Measurements from ENCODE around the gene HHIPL1.

The HHIPL1 gene

DNA sequence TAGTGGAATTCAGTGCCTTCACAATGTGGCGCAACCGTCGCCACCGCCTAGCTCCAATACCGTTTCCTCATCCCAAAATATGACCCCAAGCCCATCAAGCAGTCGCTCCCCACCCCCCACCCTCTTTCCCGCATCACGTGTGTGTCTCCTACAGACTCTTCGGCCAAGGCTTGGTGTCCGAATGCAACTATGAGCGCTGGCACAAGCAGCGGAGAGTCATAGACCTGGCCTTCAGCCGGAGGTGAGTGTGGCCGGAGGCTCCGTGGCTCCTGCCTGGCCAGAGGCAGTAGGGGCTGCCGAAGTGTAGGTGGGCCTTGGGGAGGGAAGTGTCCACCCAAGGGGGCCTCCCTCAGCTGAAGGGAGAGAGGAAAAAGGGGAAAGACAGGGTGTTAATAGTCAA is 54.9 kb downstream of the HHIPL1 start:
- Histone ChIP-seq H3K4me1 (ENCODE audit: insufficient read depth, low read length) (no peaks in the 10 kb centered on the region), H3K9ac (ENCODE audit: low read depth, low read length) (no peak overlapping the region), H3K36me3 (ENCODE audit: insufficient read depth, low read length) (no peaks in the 10 kb centered on the region), H3K9me3 (ENCODE audit: control insufficient read depth, insufficient read depth, low read length) (peaks cover 6% of the 10 kb centered on the region)

DNA sequence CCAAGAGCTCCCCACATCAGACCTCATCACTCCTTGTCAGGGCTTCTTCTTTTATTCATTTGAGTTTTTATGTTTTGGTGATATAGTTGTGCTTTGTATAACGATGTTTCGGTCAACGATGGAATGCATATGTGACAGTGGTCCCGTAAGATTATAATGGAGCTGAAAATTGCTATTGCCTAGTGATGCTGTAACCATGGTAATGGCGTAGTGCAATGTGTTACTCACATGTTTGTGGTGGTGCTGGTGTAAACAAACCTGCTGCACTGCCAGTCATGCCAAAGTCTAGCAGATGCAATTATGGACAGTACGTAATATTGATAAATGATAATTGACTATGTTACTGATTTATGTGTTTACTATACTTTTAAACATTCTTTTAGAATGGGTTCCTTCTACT is 55.5 kb downstream of the HHIPL1 start:
- Histone ChIP-seq H3K9ac (ENCODE audit: low read depth, low read length) (no peak overlapping the region), H3K36me3 (ENCODE audit: insufficient read depth, low read length) (no peaks in the 10 kb centered on the region), H3K4me1 (ENCODE audit: insufficient read depth, low read length) (no peaks in the 10 kb centered on the region), H3K9me3 (ENCODE audit: control insufficient read depth, insufficient read depth, low read length) (peaks cover 6% of the 10 kb centered on the region)

DNA sequence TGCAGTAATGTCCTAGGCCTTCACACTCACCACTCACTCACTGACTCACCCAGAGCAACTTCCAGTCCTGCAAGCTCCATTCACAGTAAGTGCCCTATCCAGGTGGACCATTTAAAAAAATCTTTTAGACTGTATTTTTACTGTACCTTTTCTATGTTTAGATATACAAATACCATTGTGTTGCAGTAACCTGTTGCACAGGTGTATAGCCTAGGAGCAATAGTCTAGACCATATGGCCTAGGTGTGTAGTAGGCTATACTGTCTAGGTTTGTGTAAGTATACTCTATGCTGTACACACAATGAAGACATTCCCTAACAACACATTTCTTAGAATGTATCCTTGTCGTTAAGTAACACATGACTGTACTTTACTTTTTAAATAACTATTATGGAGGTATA is 56.3 kb downstream of the HHIPL1 start:
- Histone ChIP-seq H3K9me3 (ENCODE audit: control insufficient read depth, insufficient read depth, low read length) (peaks cover 6% of the 10 kb centered on the region), H3K4me1 (ENCODE audit: insufficient read depth, low read length) (no peaks in the 10 kb centered on the region), H3K9ac (ENCODE audit: low read depth, low read length) (no peak overlapping the region), H3K36me3 (ENCODE audit: insufficient read depth, low read length) (no peaks in the 10 kb centered on the region)

DNA sequence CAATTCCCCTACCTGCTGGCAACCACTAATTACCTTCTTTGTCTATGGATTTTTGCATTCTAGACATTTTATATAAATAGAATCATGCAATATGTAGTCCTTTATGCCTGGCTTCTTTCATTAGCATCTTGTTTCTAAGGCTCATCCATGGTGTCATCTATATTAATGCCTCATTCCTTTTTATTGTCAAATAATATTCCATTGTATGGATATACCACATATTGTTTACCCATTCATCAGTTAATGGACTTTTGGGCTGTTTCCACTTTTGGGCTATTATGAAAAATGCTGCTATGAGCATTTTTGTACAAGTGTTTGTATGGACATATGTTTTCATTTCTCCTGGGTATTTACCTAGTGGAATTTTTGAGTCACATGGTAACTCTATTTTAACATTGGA is 57.2 kb downstream of the HHIPL1 start:
- no peaks in the 10 kb centered on the region for H3K4me1 ChIP-seq (ENCODE audit: insufficient read depth, low read length)
- no peak overlapping the region for H3K9ac ChIP-seq (ENCODE audit: low read depth, low read length)
- no peaks in the 10 kb centered on the region for H3K36me3 ChIP-seq (ENCODE audit: insufficient read depth, low read length)
- peaks cover 6% of the 10 kb centered on the region for H3K9me3 ChIP-seq (ENCODE audit: control insufficient read depth, insufficient read depth, low read length)

DNA sequence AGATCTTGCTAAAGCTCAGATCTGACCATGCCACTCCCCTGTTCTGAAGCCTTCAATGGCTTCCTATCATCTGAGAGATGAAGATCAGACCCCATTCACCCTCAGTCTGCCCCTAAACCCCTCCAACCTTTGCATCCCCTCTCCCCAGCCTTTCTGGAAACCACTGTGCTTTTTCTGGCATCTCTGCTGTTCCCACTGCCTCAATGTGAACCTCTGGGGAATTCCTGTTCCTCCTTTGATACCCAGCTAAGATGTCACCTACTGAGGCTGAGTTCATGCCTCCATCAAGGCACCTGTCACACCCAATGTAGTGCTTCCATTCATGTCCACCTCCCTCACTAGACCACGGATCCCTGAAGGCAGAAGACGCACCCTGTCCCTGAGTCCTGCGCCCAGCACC is 58.5 kb downstream of the HHIPL1 start:
- Histone ChIP-seq H3K9me3 (ENCODE audit: control insufficient read depth, insufficient read depth, low read length) (peaks cover 6% of the 10 kb centered on the region), H3K4me1 (ENCODE audit: insufficient read depth, low read length) (no peaks in the 10 kb centered on the region)

DNA sequence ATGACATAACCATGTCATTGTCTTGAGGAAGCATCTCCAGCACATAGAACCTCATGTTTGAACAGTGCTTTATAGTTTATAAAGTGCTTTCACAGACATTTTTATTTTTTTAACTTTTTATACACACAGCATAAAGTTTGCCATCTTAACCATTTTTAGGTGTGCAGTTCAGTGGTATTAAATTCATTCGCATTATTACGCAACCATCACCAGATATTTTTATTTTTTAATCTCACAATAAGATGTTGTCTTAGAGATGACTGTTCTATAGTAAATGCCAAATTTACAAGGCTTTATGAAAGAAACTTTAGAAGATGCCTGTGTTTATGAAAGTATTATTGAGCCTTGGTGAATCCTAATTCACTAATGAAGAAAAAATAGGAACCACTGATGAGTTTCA is 59.1 kb downstream of the HHIPL1 start:
- Histone ChIP-seq H3K9me3 (ENCODE audit: control insufficient read depth, insufficient read depth, low read length) (peaks cover 6% of the 10 kb centered on the region), H3K9ac (ENCODE audit: low read depth, low read length) (no peak overlapping the region), H3K4me1 (ENCODE audit: insufficient read depth, low read length) (no peaks in the 10 kb centered on the region), H3K36me3 (ENCODE audit: insufficient read depth, low read length) (no peaks in the 10 kb centered on the region)

More for the DNA sequence above, 58.5 kb downstream of the HHIPL1 start:
- Histone ChIP-seq H3K36me3 (ENCODE audit: insufficient read depth, low read length) (no peaks in the 10 kb centered on the region), H3K9ac (ENCODE audit: low read depth, low read length) (no peak overlapping the region)

DNA sequence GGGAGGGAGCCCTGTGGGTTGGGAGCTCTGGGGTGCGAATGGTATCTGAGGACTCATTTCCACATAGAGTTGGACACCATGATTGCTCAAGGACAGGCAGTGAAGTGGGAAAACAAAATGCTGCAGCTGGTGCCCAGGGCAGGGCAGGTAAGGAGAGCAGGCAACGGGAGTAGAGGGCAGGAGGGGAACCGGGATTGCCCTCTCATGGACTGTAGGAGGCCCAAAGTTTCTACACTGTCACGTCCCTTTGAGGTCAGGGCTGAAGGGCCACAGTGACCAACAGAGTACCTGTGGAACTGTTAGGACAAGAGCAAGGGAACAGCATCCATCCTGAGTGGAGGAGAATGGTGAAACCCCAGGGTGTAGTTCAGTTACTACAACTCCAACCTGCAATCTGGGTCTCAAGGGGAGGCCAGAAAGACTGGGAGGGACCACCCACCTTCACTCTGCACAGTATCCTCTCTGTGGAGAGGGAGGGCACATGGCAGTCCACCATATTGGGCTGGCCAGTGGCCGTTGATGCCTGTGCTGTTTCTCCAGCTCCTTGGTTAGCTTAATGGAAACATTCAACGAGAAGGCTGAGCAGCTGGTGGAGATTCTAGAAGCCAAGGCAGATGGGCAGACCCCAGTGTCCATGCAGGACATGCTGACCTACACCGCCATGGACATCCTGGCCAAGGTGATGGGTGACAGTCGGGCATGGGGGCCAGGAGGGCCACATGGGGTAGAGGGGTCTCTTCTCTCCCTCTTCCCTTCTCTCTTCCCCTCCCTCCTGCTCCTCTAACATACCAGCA is 61.4 kb downstream of the HHIPL1 start:
- peaks cover 6% of the 10 kb centered on the region for H3K9me3 ChIP-seq (ENCODE audit: control insufficient read depth, insufficient read depth, low read length)
- no peaks in the 10 kb centered on the region for H3K36me3 ChIP-seq (ENCODE audit: insufficient read depth, low read length)
- H3K4me1 ChIP-seq (ENCODE audit: insufficient read depth, low read length), result no peaks in the 10 kb centered on the region
- no peak overlapping the region for H3K9ac ChIP-seq (ENCODE audit: low read depth, low read length)

DNA sequence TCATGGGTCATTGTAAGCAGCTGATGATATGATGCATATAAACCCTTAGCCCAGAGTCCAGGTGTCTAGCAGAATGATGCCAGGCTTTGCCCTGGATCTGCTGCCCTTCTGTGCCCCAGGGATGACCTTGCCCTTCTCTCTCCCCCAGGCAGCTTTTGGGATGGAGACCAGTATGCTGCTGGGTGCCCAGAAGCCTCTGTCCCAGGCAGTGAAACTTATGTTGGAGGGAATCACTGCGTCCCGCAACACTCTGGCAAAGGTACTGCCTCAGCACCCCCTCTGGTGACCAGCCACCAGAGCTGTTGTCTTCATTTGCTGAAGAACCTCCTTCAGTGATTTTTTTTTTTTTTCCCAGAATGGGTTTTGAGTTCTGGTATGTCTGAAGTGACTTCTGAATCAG is 62.5 kb downstream of the HHIPL1 start:
- peaks cover 6% of the 10 kb centered on the region for H3K9me3 ChIP-seq (ENCODE audit: control insufficient read depth, insufficient read depth, low read length)
- H3K9ac ChIP-seq (ENCODE audit: low read depth, low read length), result no peak overlapping the region
- H3K36me3 ChIP-seq (ENCODE audit: insufficient read depth, low read length), result no peaks in the 10 kb centered on the region
- H3K4me1 ChIP-seq (ENCODE audit: insufficient read depth, low read length), result no peaks in the 10 kb centered on the region

DNA sequence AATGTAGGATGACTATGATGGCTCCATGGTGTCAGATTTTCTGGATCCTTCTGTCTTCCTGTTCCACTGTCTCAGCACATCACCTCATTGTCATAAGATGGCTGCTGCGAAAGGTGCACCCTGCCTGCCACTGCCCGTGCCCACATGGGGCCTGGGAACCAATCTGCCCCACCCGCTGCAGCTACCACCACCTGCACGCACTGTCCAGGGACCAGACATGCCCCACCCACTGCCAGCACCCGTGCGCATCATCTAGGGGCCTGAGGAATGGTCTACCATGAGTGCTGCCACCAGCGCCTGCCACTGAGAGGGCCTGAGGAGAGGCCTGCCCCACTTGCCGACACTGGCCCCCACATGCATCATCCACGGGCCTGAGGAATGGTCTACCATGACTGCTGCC is 63.0 kb downstream of the HHIPL1 start:
- Histone ChIP-seq H3K9ac (ENCODE audit: low read depth, low read length) (no peak overlapping the region), H3K9me3 (ENCODE audit: control insufficient read depth, insufficient read depth, low read length) (peaks cover 4% of the 10 kb centered on the region; the same call in 1 of the 2 replicates), H3K36me3 (ENCODE audit: insufficient read depth, low read length) (no peaks in the 10 kb centered on the region), H3K4me1 (ENCODE audit: insufficient read depth, low read length) (no peaks in the 10 kb centered on the region)

DNA sequence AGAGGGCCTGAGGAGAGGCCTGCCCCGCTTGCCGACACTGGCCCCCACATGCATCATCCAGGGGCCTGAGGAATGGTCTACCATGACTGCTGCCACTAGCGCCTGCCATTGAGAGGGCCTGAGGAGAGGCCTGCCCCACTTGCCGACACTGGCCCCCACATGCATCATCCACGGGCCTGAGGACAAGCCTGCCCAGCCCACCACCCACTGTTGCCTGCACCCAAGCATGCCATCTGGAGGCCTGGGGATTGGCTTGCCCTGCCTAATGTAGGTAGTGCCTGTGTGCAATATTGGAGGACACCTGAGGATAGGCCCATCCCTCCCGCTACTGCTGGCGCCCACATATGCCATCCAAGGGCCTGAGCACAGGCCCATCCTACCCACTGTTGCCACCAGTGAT is 63.5 kb downstream of the HHIPL1 start:
- H3K36me3 ChIP-seq (ENCODE audit: insufficient read depth, low read length), result no peaks in the 10 kb centered on the region
- H3K9me3 ChIP-seq (ENCODE audit: control insufficient read depth, insufficient read depth, low read length), result peaks cover 3% of the 10 kb centered on the region; the same call in 1 of the 2 replicates
- H3K4me1 ChIP-seq (ENCODE audit: insufficient read depth, low read length), result no peaks in the 10 kb centered on the region
- no peak overlapping the region for H3K9ac ChIP-seq (ENCODE audit: low read depth, low read length)

DNA sequence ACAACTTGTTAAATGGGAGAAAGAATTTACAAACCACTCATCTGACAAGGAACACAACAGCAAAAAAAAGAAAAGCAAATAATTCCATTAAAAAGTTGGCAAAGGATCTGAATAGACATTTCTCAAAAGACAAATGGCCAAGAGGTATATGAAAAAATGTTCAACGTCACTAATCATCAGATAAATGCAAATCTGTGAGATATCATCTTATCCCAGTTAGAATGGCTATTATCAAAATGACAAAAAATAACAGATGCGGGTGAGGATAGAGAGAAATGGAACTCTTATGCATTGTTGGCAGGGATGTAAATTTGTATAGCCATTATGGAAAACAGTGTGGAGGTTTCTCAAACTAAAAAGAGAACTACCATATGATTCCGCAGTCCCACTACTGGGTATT is 69.0 kb downstream of the HHIPL1 start:
- no peaks in the 10 kb centered on the region for H3K36me3 ChIP-seq (ENCODE audit: insufficient read depth, low read length)
- H3K9me3 ChIP-seq (ENCODE audit: control insufficient read depth, insufficient read depth, low read length), result no peaks in the 10 kb centered on the region; the same call in 1 of the 2 replicates

DNA sequence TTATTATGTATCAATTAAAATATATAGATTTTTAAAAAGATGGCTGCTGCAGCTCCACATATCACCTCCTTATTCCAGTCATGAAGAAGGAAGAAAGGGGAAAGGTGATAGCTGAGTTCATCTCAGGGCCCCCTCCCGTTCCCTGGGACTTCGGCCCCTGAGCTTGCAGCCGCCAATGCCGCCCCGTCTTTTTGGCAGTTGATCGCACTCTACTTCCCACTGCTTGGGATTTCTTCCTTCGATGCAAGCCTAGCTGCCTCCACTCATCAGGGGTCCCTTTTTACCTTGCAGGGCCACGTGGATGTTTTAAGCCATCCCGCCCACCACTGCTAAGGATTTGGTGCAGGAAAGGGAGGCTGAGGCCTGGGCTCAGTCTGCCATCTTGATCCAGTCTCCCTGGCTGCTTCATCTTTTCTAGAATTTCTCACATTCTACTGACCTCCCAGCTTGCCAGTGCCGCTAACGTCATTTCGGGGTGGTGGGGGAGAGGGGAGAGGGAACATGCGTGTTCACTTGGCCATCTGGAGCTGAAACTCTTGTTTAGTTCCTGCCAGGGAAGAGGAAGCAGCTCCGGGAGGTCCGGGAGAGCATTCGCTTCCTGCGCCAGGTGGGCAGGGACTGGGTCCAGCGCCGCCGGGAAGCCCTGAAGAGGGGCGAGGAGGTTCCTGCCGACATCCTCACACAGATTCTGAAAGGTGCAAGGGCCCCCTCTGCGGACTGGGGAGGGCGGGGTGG is 70.5 kb downstream of the HHIPL1 start:
- Histone ChIP-seq H3K4me1 (ENCODE audit: insufficient read depth, low read length) (no peaks in the 10 kb centered on the region; the same call in 1 of the 2 replicates), H3K36me3 (ENCODE audit: insufficient read depth, low read length) (no peaks in the 10 kb centered on the region), H3K9ac (ENCODE audit: low read depth, low read length) (no peak overlapping the region), H3K9me3 (ENCODE audit: control insufficient read depth, insufficient read depth, low read length) (no peaks in the 10 kb centered on the region; the same call in 1 of the 2 replicates)

More for the DNA sequence above, 69.0 kb downstream of the HHIPL1 start:
- Histone ChIP-seq H3K4me1 (ENCODE audit: insufficient read depth, low read length) (no peaks in the 10 kb centered on the region; the same call in 1 of the 2 replicates), H3K9ac (ENCODE audit: low read depth, low read length) (no peak overlapping the region)

DNA sequence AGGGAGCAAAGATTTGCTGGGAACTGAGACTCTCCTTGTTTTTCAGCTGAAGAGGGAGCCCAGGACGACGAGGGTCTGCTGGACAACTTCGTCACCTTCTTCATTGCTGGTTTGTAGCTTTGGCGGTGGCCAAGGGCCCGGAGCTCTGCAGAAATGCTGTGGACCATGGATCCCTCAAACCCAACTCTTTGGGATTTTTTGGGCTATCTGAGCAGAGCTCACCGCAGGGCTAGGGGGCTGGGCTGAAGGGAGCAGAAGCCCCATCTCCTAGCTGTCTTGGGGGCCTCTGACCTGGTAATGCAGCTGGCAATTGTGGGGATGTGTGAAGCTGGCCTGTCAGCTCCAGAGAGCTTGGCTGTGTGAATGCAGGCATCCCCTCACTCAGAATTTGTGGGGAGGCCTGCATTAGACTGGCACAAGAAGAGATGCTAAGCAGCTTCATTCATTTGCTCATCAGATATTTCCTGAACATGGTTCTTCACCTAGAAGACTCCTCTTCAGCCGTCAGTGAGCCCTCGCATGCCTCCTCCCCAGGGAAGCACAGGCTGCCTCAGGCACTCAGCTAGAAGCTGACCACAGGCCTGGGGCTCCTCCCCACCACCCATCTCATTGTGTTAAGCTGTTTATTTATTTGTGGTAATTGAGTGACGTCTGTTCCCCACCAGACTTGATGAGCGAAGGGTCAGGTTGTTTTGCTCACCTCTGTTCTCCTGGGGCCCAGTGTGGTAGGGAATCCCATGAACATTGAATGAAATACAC is 71.3 kb downstream of the HHIPL1 start:
- Histone ChIP-seq H3K9me3 (ENCODE audit: control insufficient read depth, insufficient read depth, low read length) (no peaks in the 10 kb centered on the region), H3K4me1 (ENCODE audit: insufficient read depth, low read length) (no peaks in the 10 kb centered on the region; the same call in 1 of the 2 replicates), H3K9ac (ENCODE audit: low read depth, low read length) (no peak overlapping the region), H3K36me3 (ENCODE audit: insufficient read depth, low read length) (no peaks in the 10 kb centered on the region; the same call in 1 of the 2 replicates)
